ENCODE data around the gene IGSF23.
"Not testable (repeated sequence)": the region's sequence is repeated elsewhere in the genome, so short reads cannot be mapped to it uniquely, and the experiment has no call there.

Gene IGSF23

DNA sequence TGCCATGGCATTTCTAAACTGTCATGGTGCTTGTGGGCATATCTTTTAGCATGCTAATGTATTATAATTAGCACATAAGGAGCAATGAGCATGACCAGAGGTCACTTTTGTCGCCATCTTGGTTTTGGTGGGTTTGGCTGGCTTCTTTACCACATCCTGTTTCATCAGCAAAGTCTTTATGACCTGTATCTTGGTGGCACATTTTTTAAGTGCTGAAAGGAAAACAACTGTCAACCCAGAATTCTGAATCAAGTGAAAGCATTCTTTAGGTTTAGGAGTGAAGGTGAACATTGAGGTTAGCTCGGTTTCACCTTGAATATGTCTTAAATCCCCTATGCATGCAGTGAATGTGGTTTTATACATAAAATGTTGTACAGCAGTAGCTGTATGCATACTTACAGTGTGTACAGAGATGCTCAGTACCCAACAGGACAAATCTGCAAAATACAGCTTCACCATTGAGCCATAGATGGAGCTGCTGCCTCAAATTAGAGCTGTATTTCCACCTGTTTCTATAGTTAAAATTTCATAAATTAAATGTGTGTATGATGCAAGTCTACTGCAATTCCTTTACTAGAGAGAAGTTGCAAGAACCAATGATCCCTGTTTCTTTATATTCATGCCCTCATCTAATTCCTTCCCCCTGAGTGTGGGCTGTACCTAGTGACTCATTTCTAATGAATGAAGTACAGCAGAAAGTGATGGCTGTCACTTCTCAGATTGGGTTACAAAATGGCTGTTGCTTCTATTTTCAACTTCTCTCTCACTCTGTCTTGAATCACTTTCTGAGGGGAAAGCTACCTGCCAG is 25.2 kb upstream of the IGSF23 start:
- DNase-seq, result no peak

DNA sequence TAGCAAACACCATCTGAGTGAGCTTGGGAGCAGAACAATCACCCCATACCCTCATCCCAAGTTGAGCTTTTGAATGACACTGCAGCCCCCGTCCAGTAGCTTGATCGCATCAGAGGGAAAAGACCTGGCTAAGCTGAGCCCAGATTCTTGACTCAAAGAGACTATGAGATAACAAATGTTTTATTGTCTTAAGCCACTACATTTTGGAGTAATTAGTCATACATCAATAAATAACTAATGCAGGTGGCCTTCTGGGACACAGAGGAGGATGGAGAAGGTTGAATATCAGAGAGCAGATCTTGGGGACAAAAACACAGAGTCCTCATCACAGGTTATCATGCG is 24.6 kb upstream of the IGSF23 start:
- no peak for DNase-seq

DNA sequence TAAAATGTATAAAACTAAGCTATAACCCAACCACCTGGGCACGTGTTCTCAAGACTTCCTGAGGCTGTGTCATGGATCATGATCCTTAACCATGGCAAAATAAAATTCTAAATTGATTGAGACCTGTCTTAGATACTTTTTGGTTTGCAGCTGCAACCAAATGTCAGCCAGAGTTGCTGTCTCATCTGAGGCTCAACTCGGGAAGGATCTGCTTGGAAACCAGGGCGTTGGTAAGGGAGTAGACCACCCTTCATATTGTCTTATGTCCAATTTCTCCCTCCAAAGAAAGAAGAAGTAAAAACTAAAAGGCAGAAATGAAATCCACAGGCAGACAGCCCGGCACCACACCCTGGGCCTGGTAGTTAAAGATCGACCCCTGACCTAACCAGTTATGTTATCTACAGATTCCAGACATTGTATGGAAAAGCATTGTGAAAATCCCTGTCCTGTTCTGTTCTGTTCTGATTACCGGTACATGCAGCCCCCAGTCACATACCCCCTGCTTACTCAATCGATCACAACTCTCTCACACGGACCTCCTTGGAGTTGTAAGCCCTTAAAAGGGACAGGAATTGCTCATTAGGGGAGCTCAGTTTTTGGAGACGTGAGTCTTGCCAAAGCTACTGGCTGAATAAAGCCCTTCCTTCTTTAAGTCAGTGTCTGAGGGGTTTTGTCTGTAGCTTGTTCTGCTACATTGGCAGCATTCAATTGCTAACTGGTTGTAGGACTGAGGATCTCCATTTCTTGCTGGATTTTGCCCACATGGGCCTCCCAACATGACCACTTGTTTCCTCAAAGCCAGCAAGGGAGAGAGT is 22.9 kb upstream of the IGSF23 start:
- DNase-seq, result no peak

DNA sequence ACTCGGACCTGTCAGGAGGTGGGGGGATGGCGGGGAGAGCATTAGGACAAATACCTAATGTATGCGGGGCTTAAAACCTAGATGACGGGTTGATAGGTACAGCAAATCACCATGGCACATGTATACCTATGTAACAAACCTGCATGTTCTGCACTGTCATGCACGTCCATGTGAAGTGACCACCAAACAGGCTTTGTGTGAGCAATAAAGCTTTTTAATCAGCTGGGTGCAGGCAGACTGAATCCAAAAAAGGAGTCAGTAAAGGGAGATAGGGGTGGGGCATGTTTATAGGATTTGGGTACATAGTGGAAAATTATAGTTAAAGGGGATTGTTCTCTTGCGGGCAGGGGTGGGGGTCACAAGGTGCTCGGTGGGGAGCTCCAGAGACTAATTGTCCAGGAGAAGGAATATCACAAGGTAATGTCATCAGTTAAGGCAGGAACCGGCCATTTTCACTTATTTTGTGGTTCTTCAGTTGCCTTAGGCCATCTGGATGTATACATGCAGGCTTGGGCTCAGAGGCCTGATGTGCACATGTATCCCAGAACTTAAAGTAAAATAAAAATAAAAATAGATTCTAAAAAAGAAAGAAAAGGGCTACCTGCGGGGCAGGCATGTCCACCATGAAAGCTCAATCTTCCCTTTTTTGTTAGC is 21.9 kb upstream of the IGSF23 start:
- not testable (repeated sequence) for DNase-seq

DNA sequence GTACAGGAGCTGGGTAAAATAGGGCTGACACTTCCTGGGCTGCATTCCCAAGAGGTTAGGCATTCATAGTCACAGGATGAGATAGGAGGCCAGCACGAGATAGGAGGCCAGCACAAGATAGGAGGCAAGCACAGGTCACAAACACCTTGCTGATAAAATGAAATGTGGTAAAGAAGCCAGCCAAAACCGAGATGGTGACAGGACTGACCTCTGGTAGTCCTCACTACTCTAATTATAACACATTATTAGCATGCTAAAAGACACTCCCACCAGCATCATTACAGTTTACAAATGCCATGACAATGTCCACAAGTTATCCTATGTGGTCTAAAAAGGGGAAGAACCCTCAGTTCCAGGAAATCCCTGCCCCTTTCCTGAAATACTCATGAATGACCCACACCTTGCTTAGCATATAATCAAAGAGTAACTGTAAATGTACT is 20.9 kb upstream of the IGSF23 start:
- no peak for DNase-seq

DNA sequence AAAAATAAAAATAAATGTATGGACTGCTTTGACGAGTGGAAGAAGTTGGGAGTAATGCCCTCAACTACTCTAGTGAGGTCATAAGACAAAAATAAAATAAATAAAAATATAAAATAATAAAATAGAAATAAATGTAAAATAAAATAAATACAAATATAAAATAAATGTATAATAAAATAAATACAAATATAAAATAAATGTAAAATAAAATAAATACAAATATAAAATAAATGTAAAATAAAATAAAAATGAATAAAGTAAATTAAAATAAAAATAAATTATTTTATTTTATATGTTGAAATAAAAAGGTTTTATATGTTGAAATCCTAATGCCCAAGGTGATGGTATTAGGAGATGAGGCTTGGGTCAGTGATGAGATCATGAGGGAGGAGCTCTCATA is 20.1 kb upstream of the IGSF23 start:
- DNase-seq, result no peak

DNA sequence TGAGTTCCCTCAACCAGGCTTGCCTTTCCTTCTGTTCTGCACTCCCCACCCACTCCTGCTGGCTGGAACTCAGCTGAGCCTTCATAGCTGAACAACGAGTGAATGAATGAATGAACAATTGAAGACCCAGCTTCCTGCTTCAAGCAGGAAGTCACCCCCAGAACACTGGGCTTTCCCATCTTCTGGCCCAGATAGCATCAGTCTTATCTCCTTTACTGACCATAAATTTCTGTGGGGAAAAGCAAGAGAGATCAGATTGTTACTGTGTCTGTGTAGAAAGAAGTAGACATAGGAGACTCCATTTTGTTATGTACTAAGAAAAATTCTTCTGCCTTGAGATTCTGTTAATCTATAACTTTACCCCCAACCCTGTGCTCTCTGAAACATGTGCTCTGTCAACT is 19.5 kb upstream of the IGSF23 start:
- DNase-seq, result not testable (repeated sequence)

DNA sequence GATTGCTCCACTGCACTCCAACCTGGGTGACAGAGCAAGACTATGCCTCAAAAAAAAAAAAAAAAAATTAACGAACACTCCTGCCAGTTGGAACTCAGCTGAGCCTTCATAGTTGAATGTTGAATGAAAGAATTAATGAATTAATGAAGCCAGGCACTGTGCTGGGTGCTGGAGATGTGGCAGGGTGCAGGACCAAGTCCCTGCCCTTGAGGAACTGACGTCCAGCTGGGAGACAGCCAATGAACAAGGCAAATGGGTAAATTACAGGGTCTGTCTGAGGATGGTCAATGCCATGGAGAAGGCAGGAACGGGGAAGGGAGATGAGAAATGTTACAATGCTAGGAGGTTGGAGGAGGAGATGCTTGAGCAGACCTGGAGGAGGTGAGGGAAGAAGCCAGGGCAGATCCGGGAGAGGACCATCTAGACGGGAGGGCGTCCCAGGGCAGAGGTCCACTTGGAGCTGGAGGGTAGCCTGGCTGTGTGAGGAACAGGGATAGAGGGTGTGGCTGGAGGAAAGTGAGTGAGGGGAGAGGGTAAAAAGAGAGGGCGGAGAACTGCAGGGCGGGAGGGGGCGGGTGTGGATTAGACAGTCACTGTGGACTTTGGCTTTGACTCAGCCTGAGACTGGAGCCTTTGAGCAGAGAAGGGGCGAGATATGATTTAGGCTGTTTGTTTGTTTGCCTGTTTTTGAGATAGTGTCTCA is 16.8 kb upstream of the IGSF23 start:
- DNase-seq, result no peak

DNA sequence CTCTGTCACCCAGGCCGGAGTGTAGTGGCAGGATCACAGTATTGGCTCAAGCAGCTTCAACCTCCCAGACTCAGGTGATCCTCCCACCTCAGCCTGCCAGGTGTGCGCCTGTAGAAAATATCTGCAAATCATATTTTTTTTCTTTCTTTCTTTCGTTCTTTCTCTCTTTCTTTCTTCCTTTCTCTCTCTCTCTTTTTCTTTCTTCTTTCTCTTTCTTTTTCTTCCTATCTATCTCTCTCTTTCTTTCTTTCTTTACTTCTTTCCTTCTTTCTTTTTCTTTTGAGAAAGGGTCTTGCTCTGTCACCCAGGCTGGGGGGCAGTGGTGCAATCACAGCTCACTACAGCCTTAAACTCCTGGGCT is 16.3 kb upstream of the IGSF23 start:
- no peak for DNase-seq

DNA sequence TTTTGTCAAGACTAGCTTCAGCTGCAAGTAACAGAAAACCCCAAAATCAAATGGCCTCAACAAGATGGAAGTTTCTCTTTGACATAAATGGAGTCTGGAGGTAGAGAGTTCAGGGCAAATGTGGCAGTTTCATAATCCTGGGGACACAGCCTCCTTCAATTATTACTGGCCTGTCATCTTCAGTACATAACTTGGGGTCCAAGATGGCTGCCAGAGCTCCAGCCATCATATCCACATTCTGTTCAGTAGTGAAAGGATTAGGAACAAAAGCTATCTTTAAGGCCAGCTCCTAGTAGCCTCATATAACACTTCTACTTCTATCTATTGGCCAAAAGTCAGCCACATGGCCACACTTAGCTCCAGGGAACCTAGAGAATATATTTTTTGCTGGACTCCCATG is 15.0 kb upstream of the IGSF23 start:
- DNase-seq, result no peak

DNA sequence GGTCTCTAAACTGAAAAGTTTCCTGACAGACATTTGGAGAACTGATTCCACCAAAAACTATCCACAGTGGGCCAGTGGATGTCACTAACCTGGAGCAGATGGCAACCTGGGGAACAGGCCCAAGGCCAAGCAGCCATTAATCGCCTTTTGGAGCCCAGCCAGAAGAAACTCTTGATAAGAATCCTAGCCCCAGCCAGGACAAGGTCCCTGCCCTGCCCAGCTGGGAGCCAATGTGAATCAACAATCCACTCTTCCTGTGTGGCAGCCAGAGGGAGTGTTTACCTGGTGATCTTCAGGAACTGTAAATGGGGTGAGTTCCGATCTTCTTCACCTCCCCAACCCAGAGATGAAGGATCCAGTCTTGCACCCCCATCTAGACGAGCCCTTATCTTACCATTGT is 14.5 kb upstream of the IGSF23 start:
- DNase-seq, result no peak

DNA sequence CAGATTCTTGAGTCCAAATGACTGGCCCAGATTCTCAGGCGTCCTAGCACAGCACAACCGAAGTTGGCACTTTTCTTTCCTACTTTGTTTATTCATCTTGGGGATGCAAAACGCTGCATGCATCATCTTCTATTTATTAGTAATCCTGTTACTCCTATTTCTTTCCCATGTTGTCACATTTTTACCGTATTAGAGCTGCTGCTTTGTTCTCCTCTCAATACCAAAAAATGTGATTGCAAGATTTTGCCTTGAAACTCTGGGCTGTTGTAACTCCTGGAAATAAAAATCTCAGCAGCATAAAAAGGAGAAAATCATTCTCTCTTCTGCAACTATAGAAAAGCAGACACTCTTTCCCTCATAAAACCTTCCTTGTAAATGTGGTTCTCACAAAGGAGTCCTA is 12.9 kb upstream of the IGSF23 start:
- DNase-seq, result no peak

DNA sequence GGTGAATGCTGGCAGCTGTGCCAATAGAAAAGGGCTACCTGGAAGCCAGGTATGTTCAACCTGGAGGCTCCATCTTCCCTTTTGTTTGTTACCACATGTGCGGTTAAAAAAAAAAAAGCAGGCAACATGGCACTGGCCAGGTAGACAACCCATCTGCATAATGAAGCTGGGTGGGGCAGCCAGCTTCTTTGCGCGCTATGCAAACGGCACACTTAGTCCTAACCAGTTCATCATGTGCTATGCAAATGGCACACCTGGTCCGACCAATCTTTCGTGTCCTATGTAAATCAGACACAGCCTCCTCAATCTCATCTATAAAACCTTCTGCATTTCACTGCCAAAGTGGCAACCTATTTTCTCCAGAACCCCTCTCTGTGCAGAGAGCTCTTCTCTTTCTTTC is 11.3 kb upstream of the IGSF23 start:
- DNase-seq, result no peak

DNA sequence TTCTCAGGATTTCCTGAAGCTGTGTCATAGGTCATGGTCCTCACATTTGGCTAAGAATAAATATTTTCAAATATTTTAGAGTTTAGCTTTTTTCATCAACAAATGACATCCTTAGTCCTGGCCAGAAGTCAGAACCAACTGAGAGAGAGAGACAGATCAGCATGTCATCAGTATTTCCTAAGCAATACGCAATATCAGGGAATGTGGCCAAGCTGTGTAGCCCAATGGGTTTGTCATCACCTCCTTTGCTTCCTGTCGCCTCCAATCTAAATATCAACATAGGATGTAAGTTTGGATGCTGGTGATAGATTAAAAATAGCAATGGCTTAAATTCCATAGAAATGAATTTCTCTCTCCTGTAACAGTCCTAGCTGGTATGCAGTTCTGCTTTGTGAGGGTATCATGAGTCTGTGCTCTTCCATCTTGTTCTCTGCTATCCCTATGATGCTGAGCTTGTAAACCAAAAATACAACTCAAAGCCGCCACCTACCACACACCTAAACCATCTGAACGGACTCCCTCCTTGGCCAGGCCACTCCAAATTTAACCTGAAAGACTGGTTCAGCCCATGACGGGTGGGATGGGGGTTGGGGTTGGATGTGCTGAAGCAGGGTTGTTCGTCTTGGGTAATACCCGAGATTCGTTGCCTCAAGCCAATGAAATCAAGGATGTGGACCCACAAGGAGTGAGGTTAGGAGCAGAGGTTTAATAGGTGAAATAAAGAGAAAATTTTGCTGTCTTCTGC is 10.0 kb upstream of the IGSF23 start:
- no peak for DNase-seq

DNA sequence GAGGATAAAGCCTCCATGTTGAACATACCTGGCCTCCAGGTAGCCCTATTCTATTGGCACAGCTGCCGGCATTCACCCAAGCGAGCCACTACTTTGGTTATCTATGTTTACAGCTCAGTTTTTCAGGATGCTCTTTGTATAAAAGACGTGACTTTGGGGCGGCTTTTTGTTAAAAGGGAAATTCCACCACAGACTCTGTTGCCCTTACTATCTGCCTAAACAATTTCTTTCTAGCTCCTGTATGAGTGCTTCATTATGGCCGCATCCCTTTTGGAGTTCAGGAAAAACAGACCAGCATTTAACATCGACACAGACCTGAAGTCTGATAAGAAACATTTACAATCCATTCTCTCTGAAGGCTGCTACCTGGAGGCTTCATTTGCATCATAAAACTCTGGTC is 9.1 kb upstream of the IGSF23 start:
- DNase-seq, result no peak

DNA sequence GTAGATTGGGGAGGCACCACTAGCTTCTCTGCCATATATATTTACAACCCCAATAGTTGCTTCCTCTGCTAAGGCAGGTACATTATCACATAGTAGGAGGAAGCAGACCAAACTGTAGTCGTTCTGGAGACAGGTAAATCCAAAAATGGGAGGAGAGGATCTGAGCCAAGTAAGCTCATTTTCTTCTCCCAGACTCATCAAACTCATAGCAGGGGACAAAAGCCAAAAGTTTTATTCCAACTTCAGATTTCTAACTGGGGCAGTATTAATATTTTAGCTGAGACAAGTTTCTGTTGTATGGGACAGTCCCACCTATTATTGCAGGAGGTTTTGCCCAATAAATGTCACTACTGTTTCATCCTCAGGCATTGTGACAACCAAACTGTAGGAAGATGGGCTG is 7.8 kb upstream of the IGSF23 start:
- no peak for DNase-seq

DNA sequence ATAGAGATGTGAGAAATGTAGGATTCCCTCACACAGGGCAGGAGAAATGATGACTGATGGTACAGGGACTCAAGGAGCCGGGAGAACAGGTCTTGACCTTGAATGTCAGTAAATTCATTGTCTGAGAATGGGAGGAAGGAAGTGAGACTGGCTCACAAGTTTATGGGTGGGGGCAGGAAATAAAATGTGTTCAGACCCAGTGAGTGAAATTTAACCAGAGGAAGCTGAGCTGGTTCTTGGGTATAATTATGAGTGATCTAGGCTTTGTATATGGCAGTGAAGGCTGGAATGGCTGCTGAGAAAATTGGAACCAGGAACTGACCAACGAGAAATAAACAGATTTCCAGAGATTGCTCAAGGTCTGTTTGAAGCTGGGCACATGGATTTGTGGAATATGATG is 6.3 kb upstream of the IGSF23 start:
- no peak for DNase-seq

DNA sequence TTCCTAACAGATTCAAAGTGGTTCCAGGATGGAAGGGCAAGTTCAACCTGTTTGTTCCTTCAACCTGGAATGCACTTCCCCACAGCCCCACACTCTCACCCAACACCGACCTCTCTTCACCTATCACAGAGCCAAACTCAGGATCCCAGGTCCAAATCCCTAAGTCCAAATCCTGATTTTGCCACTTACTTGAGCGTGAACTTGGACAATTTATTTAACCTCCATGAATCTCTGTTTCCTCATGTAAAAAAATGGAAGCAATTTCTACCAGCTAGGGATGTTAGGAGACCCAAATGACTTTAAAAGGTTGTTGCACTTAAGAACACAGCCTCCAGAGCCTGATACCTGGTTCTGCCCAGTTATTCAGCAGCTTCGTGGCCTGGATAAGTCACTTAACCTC is 5.4 kb upstream of the IGSF23 start:
- DNase-seq, result no peak

DNA sequence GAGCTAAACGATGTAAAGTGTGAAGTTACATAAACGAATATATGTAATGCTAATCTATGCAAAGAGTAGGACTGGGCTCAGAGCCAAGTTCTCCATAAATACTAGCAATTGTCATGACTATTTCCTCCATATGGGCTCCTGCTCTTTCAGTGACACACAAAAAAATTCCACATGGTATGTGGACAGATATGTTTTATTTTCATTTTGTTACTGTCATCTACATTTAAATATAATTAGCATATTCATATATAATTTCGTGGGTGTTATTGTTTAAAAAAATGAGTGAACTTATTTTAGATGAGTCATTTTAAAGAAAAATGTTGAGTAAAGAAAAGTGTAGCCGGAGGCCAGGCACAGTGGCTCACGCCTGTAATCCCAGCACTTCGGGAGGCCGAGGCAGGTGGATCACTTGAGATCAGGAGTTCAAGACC is 5.0 kb upstream of the IGSF23 start:
- no peak for DNase-seq

DNA sequence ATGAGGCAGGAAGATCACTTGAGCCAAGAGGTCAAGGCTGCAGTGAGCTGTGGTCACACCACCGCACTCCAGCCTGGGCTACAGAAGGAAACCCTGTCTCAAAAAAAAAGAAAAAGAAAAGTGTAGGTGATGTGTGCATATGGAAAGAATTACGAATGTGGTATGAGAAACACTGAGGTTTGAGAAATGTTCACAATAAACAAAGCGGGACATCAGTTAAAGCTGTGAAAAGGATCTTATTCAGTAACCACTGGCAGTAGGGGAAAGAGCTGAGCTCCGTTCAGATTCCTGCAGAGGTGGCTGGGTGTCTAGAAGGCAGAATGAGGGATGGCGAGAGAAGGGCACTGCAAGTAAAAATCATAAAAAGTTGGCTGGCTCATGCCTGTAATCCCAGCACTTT is 4.1 kb upstream of the IGSF23 start:
- DNase-seq, result no peak

DNA sequence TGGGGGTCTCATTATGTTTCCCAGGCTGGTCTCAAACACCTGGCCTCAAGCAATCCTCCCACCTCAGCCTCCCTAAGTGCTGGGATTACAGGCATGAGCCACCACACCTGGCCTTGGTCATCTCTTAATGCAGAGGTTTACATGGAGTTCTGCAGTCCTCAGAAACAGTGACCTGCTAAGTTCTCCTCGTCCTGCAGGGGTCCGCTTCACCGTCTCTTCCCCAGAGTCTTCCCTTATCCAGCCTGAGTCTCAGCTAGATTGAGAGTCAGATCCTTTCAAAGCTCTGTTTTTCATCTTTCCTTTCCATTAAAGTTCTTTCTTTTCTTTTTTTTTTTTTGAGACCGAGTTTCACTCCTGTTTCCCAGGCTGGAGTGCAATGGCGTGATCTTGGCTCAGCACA is 2.9 kb upstream of the IGSF23 start:
- DNase-seq, result not testable (repeated sequence)

DNA sequence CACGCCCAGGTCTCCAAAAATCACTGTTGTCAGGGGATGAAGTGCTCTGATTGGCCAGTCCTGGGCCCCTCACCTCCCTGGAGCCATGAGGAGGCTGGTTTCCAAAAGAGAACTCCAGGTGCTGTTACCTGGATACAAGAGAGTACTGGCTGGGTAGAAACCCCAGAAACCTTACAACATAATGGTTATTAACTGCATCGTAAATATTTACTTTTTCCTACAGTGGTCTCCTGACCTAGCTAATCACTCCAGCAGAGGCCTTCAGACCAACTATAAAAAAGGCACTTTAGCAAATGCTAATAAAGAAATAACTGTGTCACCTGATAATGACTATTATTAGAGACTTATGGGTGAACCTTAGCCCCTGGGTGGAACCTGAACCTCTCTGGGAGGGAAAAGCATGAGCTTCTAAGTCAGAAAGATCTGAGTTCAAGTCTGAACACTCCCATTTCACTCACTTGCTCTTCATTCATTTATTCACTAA is 1.5 kb upstream of the IGSF23 start:
- DNase-seq, result no peak

DNA sequence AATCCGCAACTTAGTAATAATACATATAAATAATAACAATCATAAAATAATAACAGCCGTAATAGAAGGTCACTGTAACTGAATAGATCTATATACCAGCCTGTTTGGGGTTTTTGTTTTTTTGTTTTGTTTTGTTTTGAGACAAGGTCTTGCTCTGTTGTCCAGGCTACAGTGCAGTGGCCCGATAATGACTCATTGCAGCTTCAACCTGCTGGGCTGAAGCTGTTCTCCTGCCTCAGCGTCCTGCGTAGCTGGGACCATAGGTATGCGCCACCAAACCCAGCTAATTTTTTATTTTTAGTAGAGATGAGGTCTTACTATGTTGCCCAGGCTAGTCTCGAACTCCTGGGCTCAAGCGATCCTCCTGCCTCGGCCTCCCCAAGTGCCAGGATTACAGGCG is 950 bp downstream of the IGSF23 start:
- DNase-seq, result no peak
